H1 (cell line): Measurements from ENCODE around the gene UBAC1. TPM values are rescaled to one million over a fixed set of nuclear protein-coding genes. Genes with fewer than 3 reads are reported as not detected.

Source experiments
- CHD7 ChIP-seq: fragments of 300-600 bp; sonication (generic); IDR thresholded peaks from 2 replicates; pipeline ENCODE4 v1.7.1; 2012; ENCODE audit warnings: low read length, moderate library complexity, mild to moderate bottlenecking, inconsistent platforms; ENCODE audit not compliant: insufficient replicate concordance
- SRF ChIP-seq: IDR thresholded peaks from 2 replicates; pipeline ENCODE4 v1.6.1; 2011; ENCODE audit warnings: mild to moderate bottlenecking, low read depth, low read length, moderate library complexity
- polyA plus RNA-seq, 7 experiments: library from polyadenylated mRNA; depleted of rRNA in 3 of 7; stranded (reverse) in 5 of 7; unstranded in 2 of 7; fragments of >200 nt in 5 of 7; fragments of 200-250 nt in 2 of 7; gene quantifications; 1 replicate in 5 of 7; 2 replicates in 1 of 7; 4 replicates in 1 of 7; pipeline versions ENCODE4 v1.2.1 to v1.2.3, GENCODE V29; 2011 to 2013; ENCODE audit warnings: missing spikeins in 2 of 7, mixed read lengths in 2 of 7
- total RNA-seq: library from RNA; stranded (reverse); fragmentation: NEBNext Ultra II Directional; extraction: Animal tissue kit (Norgen Biotek cat#: 25700); gene quantifications from 2 replicates; pipeline ENCODE4 v1.2.1, GENCODE V29; 2021

UBAC1 gene
- total and polyA plus RNA-seq, 2 of the 8 experiments (the other 6 are each of a cell fraction or from before 2014, with no cell fraction given), result 59.3 to 85.2 TPM

GRCh38 chr9:135970128-135970815 is 9.1 kb upstream of the UBAC1 start (continued):
- TF ChIP-seq CHD7 (no peak), SRF (no peak)
